GM21529 (cell line): ENCODE results near the gene TNS3.
A peak's percentile ranks its signal among the peaks of the same experiment; 100 is the strongest.

Experiments used
- ATAC-seq: cut with Tn5 transposase; IDR thresholded peaks from one replicate; pipeline ENCODE4 v1.9.1; 2021; ENCODE audit not compliant: unreplicated experiment

TNS3 gene

GRCh38 chr7:47438411-47439029, 143.4 kb downstream of the TNS3 start:
- no peak for ATAC-seq

- peak; percentile 62 for ATAC-seq
Measured at GRCh38 chr7:47435889-47436312, 146.0 kb downstream of the TNS3 start.

- ATAC-seq = no peak
Measured at GRCh38 chr7:47433564-47433895, 148.4 kb downstream of the TNS3 start.

- ATAC-seq = no peak
Measured at GRCh38 chr7:47432671-47433563, 149.0 kb downstream of the TNS3 start.

DNA sequence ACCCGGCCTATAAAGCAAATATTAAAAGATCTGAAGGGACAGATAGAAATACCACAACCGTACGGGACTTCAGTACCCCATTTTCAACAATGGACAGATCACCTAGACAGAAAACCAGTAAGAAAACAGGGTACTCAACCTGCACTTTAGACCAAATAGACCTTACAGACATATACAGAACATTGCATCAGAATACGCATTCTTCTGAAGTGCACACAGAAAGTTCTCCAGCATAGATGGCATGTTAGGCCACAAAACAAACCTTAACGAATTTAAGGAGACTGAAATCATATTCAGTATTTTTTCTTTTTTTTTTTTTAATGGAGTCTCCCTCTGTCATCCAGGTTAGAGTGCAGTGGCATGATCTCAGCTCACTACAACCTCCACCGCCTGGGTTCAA, 151.5 kb downstream of the TNS3 start:
- ATAC-seq = no peak

DNA sequence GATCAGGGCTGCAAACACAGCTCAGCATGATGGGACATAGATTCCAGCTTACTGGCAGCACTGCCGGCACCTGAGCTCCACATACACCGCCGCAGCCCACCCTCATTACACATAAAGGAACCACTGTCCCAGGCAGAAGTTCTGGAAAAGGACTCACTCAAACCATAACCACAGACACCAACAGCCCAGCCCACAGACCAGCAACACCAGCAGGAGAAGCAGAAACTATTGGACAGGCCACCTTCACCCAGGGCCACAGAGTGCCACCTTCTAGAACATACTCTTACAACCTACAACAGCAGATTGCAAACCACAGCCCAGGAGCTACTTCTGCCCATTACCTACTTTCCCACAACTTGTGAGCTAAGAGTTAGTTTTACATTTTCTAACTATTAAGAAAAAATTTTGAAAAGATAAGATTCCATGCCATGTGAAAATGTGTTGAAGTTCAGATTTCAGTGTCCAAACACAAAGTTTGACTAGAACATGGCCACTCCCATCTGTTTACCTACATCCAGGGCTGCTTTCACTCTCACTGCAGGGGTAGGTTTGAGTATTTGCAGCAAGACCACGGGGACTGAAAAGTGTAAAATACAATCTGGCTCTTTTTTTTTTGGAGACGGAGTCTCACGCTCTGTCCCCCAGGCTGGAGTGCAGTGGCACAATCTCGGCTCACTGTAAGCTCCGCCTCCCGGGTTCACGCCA, 153.0 kb downstream of the TNS3 start:
- no peak for ATAC-seq

DNA sequence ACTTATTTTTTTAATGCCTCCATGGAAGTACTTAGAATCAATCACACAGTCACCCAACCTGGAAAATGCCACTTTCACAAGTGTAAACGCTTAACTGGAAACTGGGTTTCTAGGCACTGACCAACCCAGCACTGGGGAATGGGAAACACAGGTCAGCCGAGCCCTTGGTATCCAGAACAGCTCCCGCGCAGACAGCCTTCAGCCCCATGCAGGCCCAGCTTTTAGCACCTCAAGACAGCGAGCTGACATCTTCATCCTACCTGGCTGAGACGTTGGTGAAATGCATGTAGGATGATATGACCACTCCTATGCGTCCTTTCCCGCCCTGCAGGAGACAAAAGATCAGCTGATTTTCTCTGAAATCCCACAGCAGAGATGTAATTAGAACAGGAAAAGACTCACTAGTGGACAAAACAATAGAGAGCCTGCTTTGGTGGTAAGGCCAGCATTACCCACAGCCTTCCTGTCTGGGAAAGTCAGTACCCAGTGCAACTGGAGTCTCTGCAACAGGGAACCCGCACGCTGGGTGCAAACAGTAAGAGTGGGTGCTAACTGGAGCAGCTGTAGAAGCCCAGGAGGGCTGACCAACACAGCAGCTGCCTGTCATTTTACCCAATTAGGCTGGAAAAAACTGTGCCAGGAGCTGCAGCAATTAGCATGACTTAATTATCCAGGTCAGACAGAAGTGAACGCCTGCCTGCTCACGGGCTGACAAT, 153.7 kb downstream of the TNS3 start:
- ATAC-seq = no peak

DNA sequence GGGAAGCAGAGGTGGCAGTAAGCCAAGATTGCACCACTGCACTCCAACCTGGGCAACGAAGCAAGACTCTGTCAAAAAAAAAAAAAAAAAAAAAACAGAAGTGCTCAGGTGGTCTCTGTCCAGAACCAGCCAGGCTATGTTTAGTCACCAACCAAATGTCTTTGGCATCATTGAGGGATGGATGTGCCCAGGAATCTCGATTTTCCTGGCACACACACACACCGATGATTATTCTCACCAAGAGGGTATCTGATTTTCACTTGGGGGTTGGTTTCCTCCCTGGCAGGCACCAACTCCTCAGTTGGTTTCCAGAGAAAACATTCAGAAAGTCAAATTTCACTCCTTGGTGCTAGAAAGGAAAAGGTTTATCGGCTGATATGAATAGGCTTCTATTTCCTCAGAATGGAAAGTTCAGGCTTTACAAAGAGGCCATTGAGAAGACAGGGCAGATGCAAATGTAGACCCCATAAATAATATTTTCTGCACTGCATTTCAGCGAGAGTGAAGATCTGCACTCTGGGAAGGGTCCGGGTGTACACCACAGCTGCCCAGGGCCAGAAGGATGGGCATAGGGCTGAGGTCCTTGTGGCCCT, 154.8 kb downstream of the TNS3 start:
- ATAC-seq = no peak

GRCh38 chr7:47424523-47424922, 157.4 kb downstream of the TNS3 start:
- ATAC-seq = no peak

GRCh38 chr7:47423196-47423595, 158.7 kb downstream of the TNS3 start:
- ATAC-seq = no peak

DNA sequence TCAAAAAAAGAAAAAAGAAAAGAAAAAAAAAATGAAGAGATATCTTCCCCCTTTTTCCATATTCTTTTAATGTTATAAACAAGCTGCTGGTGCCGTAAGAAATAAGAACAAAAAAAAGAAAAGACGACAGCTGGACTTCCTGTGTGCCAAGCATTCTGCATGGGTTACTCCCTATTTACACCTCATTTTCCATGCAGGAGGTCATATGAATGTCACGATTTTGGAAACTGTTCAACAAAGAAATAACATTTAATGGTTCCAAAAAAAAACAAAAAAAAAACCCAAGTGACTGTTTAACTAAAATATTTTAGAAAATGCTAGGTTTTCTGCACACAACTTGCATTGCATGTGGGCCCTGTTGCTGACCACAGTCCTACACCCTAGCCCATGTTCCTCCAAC, 159.3 kb downstream of the TNS3 start:
- ATAC-seq = no peak

DNA sequence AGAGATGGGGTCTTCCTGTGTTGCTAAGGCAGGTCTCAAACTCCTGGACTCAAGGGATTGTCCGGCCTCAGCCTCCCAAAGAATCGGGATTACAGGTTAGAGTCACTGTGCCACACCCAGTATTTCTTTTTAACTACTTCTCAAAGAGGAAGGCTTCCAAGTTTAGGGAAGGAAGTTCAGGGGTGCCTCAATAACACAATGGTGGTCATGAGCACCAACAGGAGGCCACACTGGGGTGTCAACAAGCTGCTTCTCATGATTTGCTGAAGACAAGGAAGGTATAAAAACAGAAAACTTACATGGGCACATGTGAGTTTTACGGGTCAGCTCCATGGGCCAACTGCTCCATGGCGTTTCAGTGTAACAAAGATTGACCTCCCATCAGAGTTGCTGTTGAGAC, 160.5 kb downstream of the TNS3 start:
- ATAC-seq = no peak

- ATAC-seq = no peak
Measured at GRCh38 chr7:47420122-47420780, 161.7 kb downstream of the TNS3 start.

DNA sequence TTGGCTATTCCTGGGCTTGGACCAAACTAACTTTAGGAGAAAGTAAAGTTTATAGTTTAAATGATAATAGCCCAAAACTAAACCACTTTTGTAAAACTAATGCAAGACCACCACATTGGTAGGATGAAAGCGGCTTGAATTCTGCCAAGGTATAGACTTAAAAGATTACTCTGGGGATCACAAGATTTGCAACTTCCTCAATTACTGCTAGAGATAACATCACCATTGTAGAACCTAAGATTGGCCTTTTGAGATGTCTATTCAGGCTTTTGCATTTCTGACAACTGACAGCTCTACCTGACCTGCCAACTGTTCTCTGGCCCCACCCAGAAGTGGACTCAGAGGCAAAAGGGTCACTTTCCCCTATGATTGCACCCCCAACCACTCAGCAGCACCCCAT, 162.4 kb downstream of the TNS3 start:
- ATAC-seq = no peak

- no peak for ATAC-seq
Measured at GRCh38 chr7:47418601-47419309, 163.2 kb downstream of the TNS3 start.

DNA sequence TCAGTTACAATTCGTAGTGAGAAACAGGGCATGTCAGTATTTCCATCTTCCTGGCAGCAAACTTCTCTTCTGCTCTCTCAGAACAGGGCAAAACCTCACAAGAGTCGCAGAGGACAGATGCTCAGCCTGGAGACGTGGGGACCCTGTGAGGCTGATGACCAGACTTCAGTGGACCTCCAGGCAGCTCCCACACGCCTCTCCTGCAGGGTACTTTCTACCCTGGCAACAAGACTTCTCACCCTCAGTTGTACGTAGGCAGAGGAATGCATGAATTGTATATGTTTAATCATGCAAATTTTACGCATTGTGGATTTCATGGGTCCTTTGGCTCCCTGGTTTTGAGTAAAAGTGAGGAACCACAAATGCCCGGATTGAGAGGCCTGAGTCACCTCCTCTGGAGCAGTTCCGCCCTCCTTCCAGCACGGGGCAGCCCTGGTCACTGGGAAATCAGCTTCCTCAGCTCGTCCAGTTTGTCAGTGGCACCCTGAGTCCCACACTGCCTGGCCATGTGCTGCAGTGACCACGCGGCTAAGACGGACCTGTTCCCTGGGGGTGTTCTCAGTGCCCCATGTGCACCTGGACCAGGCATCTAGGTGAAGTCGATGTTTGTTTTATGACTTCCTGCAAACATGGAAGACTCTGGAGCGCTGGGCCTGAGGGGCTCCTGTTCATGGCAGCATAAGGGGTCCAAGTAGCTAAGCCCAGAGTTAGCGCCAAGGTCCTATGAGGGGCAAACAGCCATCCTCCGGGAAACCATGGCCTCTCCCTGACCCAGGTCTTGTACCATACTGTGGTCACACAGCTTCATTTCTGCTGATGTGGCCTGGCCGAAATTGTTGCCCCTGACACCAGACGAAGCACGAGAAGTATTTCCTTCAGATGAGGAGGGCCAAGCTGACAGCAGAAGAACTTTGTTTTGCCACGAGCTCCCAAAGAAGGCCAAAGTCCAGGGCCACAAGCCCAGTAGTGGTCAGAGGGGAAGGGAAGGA, 165.1 kb downstream of the TNS3 start:
- no peak for ATAC-seq

DNA sequence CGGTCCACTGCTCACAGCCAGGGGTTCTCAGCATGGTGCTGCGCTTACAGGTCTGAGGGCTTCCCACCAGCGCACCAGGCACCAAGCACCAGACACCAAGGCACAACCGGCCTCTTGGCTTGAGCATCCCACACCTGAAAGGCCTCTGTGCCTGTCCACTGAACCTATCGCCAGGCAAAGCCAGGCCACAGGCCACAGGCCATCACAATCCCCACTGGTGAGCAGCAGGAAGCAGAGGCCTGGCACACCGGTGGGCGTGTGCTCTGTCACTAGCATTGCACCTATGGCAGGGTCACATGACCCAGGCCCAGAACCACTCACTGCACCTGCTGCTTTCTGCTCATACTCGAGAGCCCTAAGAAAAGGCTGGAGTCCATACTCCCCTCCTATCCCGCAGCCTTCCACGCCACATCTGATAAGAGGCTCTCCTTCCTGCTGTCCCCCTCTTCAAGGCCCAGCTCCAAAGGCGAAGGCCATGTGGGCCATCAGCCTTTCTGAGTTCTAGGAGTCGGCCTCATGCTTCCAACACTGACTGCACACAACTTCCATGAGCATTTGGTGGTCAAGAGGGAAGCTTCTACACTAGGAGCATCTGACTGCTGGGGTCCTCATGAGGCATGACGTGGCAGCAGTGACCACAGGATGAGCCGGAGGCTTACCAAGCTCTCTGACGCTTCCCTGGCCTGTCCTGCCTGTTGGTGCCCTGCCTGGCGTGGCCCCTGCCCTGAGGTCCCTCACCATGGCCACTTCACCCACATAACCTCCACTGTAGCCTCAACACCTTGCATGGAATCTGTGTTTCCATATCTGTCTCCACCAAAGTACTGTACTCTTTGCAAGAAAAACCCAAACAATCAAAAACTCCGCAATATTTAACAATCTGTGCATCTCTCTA, 166.3 kb downstream of the TNS3 start:
- no peak for ATAC-seq
